GM21825 (cell line): ENCODE measurements around the gene GJD4.

Experiments
- ATAC-seq: cut with Tn5 transposase; IDR thresholded peaks from one replicate; pipeline ENCODE4 v1.9.1; 2021; ENCODE audit warnings: mild to moderate bottlenecking, moderate library complexity; ENCODE audit not compliant: unreplicated experiment

Gene GJD4

DNA sequence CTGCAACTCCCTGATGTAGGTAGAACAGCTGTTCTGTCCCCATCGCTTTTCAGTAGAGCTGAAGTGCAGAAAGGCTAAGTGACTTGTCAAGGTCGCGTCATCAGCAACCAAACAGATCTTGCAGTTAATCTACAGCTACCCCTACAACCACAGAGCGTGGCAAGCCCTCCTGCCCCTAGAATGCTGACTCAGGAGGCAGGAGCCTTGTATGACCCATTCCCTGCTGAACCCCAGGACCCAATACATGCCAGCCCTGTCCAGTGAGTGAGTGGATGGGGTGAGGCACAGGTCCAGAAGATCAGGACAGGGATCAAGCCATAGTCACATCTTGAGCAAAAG lies 26.6 kb upstream of the GJD4 start:
- ATAC-seq: no peak

DNA sequence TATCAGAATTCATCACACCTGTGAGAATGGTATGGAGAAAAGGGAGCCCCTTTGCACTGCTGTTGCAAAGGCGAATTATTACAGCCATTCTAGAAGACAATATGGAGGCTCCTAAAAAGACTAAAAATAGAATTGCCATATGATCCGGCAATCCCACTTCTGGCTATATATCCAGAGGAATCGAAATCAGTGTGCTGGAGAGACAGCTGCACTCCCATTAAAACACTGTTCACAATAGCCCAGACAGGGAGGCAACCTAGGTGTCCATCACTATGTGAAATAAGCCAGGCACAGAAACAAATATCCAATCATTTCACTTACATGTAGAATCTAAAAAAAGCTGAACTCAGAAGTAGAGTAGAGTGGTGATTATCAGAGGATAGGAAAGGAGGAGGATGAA lies 26.0 kb upstream of the GJD4 start:
- ATAC-seq: no peak

DNA sequence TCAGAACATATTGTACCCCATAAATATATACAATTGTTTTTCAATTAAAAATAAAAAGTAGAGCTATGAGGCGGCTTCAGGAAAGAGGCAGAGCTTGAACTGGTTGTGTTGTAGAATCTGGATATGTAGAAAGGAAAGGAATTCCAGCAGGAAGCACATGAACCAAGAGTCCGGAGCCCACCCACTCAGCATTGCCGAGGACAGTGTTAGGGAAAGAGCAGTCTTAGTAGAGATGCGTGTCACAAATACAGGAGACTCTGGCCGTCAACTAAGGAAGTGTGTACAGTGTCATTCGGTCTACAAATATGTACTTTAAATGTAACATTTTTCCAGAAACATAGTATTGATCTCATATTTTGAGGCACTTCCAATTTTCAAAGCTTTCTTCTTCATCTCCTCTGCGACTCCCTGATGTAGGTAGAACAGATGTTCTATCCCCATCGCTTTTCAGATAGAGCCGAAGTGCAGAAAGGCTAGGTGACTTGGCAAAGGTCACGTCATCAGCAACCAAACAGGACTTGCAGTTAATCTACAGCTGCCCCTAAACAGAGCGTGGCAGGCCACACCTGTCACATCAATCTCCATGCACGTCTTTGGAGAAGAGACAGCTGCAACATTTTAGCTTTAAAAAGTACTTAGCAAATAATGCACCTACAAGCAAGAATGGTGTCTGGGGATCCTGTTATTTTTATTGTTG lies 25.3 kb upstream of the GJD4 start:
- ATAC-seq: no peak

DNA sequence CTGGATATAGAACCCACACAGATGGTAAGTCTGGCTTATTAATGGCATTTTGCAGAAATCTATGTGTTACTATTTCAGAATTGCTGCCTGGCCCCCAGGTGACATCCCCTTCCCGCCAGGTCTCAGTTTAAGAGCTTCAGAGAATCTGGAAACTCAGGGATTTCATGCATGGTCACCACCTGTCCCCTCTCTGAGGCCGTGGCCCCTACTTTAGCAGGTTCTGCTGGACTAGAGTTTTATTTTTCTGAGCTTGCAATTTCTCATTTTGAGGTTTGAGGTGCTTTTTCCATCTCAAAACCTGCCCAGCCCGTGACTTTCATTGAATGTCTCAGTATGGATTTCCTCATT lies 24.7 kb upstream of the GJD4 start:
- no peak for ATAC-seq

DNA sequence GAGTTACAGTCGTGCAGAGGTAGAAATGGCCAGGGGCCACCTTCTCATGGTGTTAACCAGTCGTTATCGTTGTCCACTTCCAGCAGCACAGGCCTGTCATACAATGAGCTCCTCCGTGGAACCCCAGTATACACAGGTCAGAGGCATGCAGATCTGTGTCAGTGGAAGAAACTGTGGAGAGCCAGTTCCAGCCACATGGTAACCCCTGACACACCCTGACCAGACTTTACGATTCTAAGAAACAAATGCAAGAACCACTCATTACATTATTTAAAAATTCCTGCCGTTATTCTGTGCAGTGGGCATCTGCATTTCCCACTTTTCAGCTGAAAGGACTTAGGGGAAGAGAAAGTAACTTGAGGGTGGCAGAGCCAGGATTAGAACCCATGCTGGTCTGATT lies 23.5 kb upstream of the GJD4 start:
- ATAC-seq: no peak

DNA sequence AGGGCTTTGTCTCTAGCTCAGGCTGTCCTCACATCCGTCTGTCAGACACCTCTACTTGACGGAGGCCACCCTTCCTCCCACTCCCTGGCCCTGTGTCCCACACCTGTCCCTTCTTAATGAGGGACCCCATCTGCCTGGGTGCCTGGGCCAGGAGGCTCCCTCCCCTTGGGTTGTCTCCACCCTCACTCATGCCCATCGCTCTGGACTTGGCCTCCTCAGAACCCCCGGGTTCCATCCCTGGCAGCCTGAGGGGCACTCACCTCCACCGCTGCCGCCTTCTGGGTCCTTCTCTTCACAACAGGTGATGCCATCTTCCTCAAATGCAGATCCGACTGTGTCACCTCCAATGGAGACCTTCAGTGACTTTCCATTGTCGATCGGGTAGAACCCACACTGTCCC lies 20.2 kb upstream of the GJD4 start:
- no peak for ATAC-seq

DNA sequence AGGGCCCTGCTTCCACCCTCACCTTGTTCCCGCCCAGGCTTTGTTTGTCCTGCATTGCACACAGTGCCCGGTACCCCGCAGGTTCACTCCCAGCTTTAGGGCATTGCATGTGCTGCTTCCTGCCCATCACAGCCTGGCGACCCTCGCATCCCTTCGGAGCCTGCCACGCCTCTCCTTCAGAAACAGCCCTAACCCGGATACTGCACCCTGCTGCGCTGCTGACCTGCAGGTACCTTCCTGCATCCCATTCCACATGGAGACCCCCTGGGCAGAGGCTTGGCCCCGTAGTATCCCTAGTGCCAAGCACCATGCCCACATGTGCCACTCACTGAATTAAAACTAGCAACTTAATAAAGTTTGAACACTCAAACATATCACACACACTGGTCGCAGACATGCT lies 19.8 kb upstream of the GJD4 start:
- no peak for ATAC-seq

DNA sequence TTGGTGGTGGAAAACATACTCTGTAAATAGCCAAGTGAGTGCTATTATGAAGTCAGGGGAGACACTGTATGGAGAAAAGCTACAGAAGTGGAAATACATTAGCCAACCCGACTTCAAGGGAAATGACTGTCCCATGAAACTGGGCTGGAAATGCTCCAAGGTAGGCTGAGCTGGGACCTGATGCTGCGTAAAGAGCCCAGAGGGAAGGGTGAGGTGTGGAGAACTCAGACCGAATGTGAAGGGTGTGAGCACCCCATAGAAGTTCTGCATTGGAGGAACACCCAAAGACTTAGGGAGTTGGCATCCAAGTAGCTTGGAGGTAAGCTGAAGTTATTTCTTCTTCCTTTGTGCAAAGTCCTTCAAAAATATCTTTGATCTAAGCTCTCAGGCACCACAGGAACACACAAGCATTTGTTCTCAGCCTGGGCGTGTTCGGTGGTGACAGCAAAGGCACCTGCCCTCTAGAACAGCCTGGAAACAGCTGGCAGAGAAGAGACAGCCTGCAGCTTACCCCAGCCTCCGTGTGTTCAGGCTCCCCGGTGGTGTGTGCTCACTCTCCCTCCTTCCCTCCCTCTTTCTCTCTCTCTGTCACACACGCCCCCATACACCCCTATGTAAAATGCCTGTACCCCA lies 19.1 kb upstream of the GJD4 start:
- ATAC-seq: no peak

DNA sequence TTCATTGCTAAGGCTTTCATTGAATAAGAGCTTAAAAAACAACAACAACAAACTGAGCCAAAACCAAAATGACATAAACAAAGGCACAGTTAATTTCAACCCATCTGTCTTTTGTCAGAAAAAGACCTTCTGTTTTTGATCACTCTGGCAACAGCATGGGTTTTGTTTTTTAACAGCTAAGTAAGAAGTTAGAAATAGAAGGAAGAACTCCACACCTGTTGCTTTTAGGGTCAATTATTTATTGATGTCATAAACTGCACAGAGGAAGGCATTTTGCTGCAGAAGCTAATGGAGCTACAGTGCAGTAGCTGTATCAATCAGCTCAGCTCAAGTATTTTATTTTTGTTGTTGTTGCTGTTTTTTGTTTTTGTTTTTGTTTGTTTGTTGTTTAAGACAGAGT lies 16.3 kb upstream of the GJD4 start:
- no peak for ATAC-seq

DNA sequence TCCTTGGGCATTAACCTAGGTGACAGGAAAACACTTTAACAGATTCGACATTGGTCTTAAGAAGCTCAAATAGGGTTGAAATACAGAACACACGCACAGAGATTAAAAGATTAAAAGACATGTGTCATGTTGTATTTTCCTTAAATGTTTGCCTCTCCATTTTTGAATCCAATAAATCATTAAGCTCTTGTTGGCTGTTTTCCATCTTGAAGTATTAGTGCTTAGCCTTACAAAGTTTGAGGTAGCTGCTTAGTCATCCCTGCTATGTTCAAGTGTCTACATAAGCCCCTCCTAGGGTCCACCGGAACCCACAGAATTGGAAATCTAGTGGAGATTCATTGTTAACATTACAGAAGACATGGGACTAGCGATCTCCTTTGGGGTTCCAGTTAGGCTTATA lies 12.7 kb upstream of the GJD4 start:
- ATAC-seq: no peak

DNA sequence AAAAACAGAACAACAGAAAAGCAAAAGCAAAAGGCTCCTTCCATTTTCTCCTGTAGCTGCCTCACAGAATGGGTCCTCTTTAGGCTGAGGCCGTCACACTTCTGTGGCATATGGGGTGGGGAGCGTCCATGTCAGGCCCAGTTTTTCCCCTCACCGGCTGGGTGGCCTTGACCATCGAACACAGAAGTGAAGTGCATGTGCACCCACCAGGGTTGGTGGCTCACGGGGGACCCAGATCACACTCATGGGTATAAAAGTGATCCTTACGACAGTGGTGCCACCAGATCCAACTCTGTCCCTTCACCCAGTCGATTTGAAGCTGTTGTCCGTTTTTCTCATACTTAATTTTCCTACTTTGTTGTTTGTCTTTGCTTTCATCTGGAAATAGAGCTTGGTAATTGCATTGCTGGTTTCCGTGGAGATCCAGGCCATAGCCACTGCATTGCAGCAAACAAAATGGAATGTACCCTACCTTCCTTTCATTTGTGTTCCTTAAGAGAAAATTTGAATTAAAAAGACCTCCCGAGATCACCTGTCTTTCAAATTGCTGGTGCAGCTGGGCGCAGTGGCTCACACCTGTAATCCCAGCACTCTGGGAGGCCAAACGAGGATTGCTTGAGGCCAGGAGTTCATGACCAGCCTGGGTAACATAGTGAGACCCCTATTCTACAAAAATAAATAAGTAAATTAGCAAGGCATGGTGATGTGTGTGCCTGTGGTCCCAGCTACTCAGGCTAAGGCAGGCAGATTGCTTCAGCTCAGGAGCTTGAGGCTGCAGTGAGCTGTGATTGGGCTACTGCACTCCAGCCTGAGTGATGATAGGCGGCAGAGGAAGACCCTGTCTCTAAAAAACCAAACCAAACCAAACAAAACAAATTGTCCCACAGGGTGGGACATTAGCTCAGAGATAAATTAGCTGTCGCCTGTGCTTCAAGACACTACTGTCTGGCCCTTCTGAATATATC lies 10.7 kb upstream of the GJD4 start:
- ATAC-seq: no peak

DNA sequence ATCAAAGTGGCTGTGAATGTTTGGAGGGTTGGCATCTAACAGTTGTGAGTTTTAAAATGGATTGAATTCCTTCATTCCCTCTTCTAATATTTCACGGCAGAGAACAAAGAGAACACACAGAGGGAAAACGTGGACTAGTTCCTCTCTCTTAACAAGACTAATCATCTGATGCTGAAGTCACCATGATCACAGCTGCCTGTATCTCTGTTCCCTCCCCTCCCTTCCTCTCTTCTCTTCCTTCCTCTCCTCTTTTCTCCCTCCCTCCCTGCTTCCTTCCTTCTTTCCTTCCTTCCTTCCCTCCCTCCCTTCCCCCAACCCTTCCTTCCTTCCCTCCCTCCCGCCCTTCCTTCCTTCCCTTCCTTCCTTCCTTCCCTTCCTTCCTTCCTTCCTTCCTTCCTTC lies 10.0 kb upstream of the GJD4 start:
- no peak for ATAC-seq

DNA sequence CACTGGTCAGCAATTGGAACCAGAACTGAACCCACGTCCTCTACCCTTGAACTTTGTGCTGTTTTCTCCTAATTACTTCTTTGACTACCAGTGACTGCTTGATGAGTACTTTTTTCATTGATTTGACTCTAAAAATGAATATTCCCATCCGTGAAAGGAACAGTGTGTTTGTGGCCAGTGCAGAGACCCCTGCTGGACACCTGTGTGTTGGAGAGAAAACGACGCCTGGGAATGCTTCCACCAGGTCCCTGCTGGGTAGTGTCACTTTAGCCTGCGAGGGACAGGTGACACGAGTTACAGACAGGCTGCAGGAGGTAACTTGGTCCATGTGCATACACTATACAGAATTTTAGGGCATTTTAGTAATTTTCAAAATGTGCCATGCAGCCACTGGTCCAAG lies 6.8 kb upstream of the GJD4 start:
- ATAC-seq: no peak

DNA sequence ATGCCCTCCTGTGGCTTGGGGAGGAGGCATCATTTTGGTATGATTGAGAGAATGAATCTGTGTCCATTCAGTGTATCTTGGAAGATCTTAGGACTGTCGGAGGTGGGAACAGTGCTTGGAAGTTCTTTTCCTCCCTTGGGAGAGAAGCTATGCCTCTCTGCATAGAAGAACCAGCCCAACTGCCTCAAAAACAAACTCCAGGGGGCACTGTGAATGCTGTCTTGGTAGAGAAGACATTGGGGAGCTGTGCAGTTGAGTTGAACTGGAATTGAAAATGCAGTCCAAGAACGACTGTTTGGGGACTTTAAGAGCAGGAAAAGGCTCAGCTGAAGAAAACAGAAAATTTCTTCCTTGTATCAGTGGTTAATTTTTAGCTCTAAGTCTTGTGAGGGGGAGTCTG lies 4.9 kb upstream of the GJD4 start:
- no peak for ATAC-seq

DNA sequence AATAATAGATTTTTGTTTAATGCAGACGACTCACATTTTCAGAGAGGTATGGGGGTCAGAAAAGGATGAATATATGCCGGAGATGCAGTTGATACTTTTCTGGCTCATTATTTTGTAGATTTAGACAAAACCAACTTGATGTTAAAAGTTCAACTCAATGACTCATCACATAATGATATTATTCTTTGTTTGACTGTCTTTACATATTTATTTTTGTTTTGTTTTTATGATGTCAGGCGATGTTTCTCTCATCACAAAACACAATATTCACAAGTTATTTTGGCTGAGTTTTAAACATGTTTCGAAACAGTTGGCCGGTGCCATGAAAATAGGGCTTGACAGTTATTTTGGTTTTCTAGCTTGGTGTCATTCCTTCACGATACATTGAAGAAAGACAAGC lies 1.3 kb downstream of the GJD4 start:
- ATAC-seq: no peak

DNA sequence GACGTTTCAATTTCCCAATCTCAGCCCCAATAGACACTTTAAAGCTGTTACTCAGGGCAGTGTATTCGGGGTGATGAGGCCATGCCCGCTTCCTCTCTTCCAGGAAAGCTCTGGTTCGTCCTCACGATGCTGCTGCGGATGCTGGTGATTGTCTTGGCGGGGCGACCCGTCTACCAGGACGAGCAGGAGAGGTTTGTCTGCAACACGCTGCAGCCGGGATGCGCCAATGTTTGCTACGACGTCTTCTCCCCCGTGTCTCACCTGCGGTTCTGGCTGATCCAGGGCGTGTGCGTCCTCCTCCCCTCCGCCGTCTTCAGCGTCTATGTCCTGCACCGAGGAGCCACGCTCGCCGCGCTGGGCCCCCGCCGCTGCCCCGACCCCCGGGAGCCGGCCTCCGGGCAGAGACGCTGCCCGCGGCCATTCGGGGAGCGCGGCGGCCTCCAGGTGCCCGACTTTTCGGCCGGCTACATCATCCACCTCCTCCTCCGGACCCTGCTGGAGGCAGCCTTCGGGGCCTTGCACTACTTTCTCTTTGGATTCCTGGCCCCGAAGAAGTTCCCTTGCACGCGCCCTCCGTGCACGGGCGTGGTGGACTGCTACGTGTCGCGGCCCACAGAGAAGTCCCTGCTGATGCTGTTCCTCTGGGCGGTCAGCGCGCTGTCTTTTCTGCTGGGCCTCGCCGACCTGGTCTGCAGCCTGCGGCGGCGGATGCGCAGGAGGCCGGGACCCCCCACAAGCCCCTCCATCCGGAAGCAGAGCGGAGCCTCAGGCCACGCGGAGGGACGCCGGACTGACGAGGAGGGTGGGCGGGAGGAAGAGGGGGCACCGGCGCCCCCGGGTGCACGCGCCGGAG lies 2.6 kb downstream of the GJD4 start:
- ATAC-seq: no peak

DNA sequence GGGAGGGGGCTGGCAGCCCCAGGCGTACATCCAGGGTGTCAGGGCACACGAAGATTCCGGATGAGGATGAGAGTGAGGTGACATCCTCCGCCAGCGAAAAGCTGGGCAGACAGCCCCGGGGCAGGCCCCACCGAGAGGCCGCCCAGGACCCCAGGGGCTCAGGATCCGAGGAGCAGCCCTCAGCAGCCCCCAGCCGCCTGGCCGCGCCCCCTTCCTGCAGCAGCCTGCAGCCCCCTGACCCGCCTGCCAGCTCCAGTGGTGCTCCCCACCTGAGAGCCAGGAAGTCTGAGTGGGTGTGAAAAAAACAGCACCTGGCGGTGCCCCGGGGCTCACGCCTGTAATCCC lies 3.2 kb downstream of the GJD4 start:
- ATAC-seq: no peak

DNA sequence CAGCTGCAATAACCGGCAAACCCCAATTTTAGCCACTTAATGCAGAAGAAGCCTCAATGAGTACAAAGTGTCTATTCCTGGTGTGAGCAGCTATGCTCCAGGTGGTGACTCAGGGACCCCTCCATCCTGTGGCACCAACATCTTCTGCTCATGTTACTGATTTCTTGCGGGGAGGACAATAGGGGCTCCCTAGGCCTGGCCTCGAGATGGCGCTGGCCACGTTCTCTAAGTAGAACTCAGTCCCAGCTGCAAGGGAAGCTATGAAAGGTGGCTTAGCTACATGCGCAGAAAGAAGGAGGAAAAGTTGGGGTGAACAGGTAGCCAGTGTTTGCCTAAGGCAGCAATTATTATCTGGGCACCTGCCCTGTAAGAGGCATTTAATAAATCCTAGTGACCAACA lies 6.6 kb downstream of the GJD4 start:
- no peak for ATAC-seq

DNA sequence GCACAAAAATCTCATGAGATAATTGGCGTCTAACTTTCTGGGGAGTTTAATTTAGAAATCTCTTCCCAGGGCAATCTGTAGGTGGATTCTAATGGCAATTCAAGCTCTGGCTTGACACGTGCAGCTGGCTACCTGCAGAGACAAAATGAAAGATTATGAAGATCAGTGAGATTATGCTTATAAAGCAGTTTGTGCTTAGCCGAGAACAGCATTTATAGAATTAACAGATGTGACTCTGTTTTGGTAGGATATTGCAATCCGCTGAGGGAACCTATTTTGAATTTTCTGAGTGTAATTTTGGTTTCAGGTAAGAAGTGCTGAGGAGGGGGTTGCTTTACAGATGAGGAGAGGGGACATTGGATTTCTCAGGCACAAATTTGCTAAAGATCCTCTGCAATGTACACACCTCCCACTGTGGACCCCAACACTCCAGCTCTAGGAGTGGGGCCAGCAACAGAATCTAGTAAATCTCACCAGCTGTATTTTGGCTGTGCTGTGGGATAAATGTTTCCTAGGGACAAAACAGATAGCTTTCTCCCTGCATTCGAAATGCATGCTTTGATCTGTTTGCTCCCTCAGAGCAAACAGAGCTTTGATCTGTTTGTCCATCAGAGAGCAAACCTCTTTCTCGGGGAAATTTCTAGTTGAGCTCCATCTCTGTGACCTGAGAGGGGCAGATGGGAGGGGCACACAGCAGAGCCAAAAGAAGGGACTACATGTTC lies 7.4 kb downstream of the GJD4 start:
- ATAC-seq: no peak

DNA sequence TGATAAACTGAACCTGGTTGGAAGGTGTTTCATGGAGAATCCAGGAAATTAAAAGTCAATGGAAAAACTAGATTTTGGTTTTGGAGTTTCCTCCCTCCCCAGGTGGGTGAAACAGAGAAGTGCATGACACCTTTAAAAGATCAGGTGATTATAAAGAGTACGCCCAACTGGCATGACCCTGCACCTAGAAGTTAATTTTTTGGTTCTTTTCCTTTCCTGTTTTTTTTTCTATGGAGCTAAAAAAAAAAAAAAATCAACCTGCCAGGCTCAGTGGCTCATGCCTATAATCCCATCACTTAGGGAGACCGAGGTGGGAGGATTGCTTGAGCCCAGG lies 7.9 kb downstream of the GJD4 start:
- no peak for ATAC-seq
